H1 (cell line): ENCODE results near the gene SPAG16. TPM values are rescaled to one million over a fixed set of nuclear protein-coding genes. Genes with fewer than 3 reads are reported as not detected.
A peak's percentile ranks its signal among the peaks of the same experiment; 100 is the strongest.

Source experiments
- CTCF ChIA-PET: fragments of 300-600 bp; sonication (Branson Sonifier 250); formaldehyde crosslinking; loops from one replicate; lab custom pipeline; 2021; ENCODE audit not compliant: partially characterized antibody; lab: Charles Lee
- POLR2A ChIA-PET: fragments of 300-600 bp; sonication (Branson Sonifier 250); formaldehyde crosslinking; loops from one replicate; lab custom pipeline; 2021; ENCODE audit warnings: inconsistent platforms; ENCODE audit not compliant: partially characterized antibody; lab: Charles Lee
- DNase-seq, 2 experiments: peaks; one replicate each; pipeline versions ENCODE4 v3.0.0 to v3.0.0-alpha.2; 2010 to 2022; ENCODE audit warnings: low spot score in 2 of 2, low read depth in 1 of 2, mixed read lengths in 1 of 2
- FAIRE-seq: peaks from 2 replicates; lab custom pipeline; 2011; peaks lifted over from hg19 to GRCh38; lab: Jason Lieb, UNC
- H2AFZ ChIP-seq: 2 replicates; pipeline ENCODE4 v1.8.1; 2012; ENCODE audit warnings: low read length, inconsistent platforms
- H2AK5ac ChIP-seq: 2 replicates; pipeline ENCODE4 v1.6.1; 2013; ENCODE audit warnings: low read depth, low read length
- H2BK120ac ChIP-seq: replicated peaks from 2 replicates; pipeline ENCODE3; 2013; ENCODE audit warnings: low read depth, low read length, inconsistent platforms
- H2BK12ac ChIP-seq: 2 replicates; pipeline ENCODE4 v1.6.1; 2013; ENCODE audit warnings: low read depth, low read length
- H2BK15ac ChIP-seq: 2 replicates; pipeline ENCODE4 v1.6.1; 2013; ENCODE audit warnings: low read length
- H2BK20ac ChIP-seq: 2 replicates; pipeline ENCODE4 v1.6.1; 2013; ENCODE audit warnings: low read length
- H2BK5ac ChIP-seq: 2 replicates; pipeline ENCODE4 v1.6.1; 2013; ENCODE audit warnings: low read depth, low read length
- H3K14ac ChIP-seq: 2 replicates; pipeline ENCODE4 v1.6.1; 2013; ENCODE audit warnings: inconsistent platforms; ENCODE audit not compliant: insufficient read length
- H3K18ac ChIP-seq: 2 replicates; pipeline ENCODE4 v1.6.1; 2013; ENCODE audit warnings: low read length; ENCODE audit errors: extremely low read depth
- H3K23ac ChIP-seq: 2 replicates; pipeline ENCODE4 v1.6.1; 2013; ENCODE audit warnings: inconsistent platforms; ENCODE audit not compliant: insufficient read length
- H3K23me2 ChIP-seq: 2 replicates; pipeline ENCODE4 v1.6.1; 2013; ENCODE audit warnings: low read depth, low read length
- H3K27ac ChIP-seq: 2 replicates; pipeline ENCODE4 v1.6.1; 2011; ENCODE audit warnings: low read depth, low read length, inconsistent platforms
- H3K27me3 ChIP-seq, 4 experiments: replicated peaks in 1 of 4; 1 replicate in 1 of 4; 2 replicates in 3 of 4; pipeline versions ENCODE4 v1.6.1 to v1.8.1; 2011 to 2013; ENCODE audit warnings: low read length in 3 of 4, mild to moderate bottlenecking in 3 of 4, inconsistent platforms in 2 of 4, mixed read lengths in 2 of 4, moderate library complexity in 1 of 4; ENCODE audit not compliant: control insufficient read depth in 3 of 4, insufficient read depth in 3 of 4; ENCODE audit errors: extremely low read depth in 1 of 4
- H3K36me3 ChIP-seq, 4 experiments: 2 replicates each; pipeline versions ENCODE4 v1.6.1 to v1.8.1; 2011 to 2013; ENCODE audit warnings: mild to moderate bottlenecking in 4 of 4, low read length in 3 of 4, moderate library complexity in 2 of 4, control low read depth in 1 of 4, inconsistent platforms in 1 of 4; ENCODE audit not compliant: insufficient read depth in 4 of 4, control insufficient read depth in 2 of 4
- H3K4ac ChIP-seq: replicated peaks from 2 replicates; pipeline ENCODE3; 2013; ENCODE audit warnings: low read length, low read depth, mixed read lengths, inconsistent platforms; ENCODE audit not compliant: insufficient read length
- H3K4me1 ChIP-seq, 4 experiments: replicated peaks in 1 of 4; 1 replicate in 1 of 4; 2 replicates in 3 of 4; pipeline versions ENCODE4 v1.6.1 to v1.8.1; 2011 to 2013; ENCODE audit warnings: low read length in 3 of 4, inconsistent platforms in 2 of 4, mixed read lengths in 1 of 4; ENCODE audit not compliant: insufficient read depth in 4 of 4, control insufficient read depth in 3 of 4
- H3K4me2 ChIP-seq, 2 experiments: 2 replicates each; pipeline versions ENCODE4 v1.6.1 to v1.8.1; 2011 to 2013; ENCODE audit warnings: low read depth in 2 of 2, low read length in 2 of 2, control low read depth in 1 of 2, inconsistent platforms in 1 of 2, mild to moderate bottlenecking in 1 of 2; ENCODE audit not compliant: insufficient read depth in 1 of 2
- H3K4me3 ChIP-seq, 4 experiments: fragments of 200-600, 300-600 bp in 1 of 4; sonication (generic), shearing (Covaris generic), sonication (Bioruptor Twin) in 1 of 4; 2 replicates each; pipeline versions ENCODE4 v1.5.1 to v1.8.1; 2011 to 2016; ENCODE audit warnings: low read length in 4 of 4, low read depth in 3 of 4, control low read depth in 2 of 4, inconsistent platforms in 2 of 4, mild to moderate bottlenecking in 2 of 4, mixed read lengths in 1 of 4, moderate library complexity in 1 of 4; ENCODE audit not compliant: insufficient read depth in 2 of 4; ENCODE audit errors: extremely low read depth in 1 of 4
- H3K56ac ChIP-seq: replicated peaks from 2 replicates; pipeline ENCODE3; 2013; ENCODE audit warnings: low read depth, mild to moderate bottlenecking, mixed read lengths, low read length, inconsistent platforms; ENCODE audit not compliant: insufficient read length
- H3K79me1 ChIP-seq: 2 replicates; pipeline ENCODE4 v1.6.1; 2013; ENCODE audit warnings: low read depth, low read length, control low read depth
- H3K79me2 ChIP-seq, 2 experiments: 2 replicates each; pipeline versions ENCODE4 v1.6.1 to v1.8.1; 2012 to 2013; ENCODE audit warnings: low read length in 2 of 2, mild to moderate bottlenecking in 2 of 2, inconsistent platforms in 1 of 2; ENCODE audit not compliant: insufficient read depth in 2 of 2, control insufficient read depth in 1 of 2
- H3K9ac ChIP-seq, 4 experiments: replicated peaks in 1 of 4; 1 replicate in 1 of 4; 2 replicates in 3 of 4; pipeline versions ENCODE4 v1.6.1 to v1.8.1; 2011 to 2013; ENCODE audit warnings: low read depth in 3 of 4, low read length in 3 of 4, control low read depth in 2 of 4, mild to moderate bottlenecking in 2 of 4, moderate library complexity in 2 of 4, inconsistent platforms in 1 of 4; ENCODE audit errors: extremely low read depth in 1 of 4
- H3K9me3 ChIP-seq, 2 experiments: 2 replicates each; pipeline versions ENCODE4 v1.6.1 to v1.8.1; 2012 to 2013; ENCODE audit warnings: mild to moderate bottlenecking in 2 of 2, moderate library complexity in 2 of 2, control low read depth in 1 of 2, inconsistent platforms in 1 of 2, low read depth in 1 of 2, low read length in 1 of 2, mixed read lengths in 1 of 2; ENCODE audit not compliant: insufficient read depth in 2 of 2
- H4K20me1 ChIP-seq, 2 experiments: replicated peaks in 1 of 2; 2 replicates each; pipeline versions ENCODE3 to v1.8.1; 2011 to 2013; ENCODE audit warnings: inconsistent platforms in 2 of 2, low read length in 2 of 2, mild to moderate bottlenecking in 1 of 2; ENCODE audit not compliant: insufficient read depth in 2 of 2, control insufficient read depth in 1 of 2
- H4K5ac ChIP-seq: 2 replicates; pipeline ENCODE4 v1.6.1; 2013; ENCODE audit warnings: low read length, low read depth, mixed read lengths, inconsistent platforms; ENCODE audit not compliant: insufficient read length
- H4K8ac ChIP-seq: 2 replicates; pipeline ENCODE4 v1.8.0; 2013; ENCODE audit warnings: mild to moderate bottlenecking, moderate library complexity, low read length, inconsistent platforms; ENCODE audit not compliant: insufficient read depth; ENCODE audit errors: extremely low read depth
- H4K91ac ChIP-seq: replicated peaks from 2 replicates; pipeline ENCODE3; 2013; ENCODE audit warnings: low read length, mixed read lengths, inconsistent platforms; ENCODE audit not compliant: insufficient read length
- ATF2 ChIP-seq: IDR thresholded peaks from 2 replicates; pipeline ENCODE4 v1.6.1; 2012; ENCODE audit warnings: low read length, inconsistent platforms
- BACH1 ChIP-seq: IDR thresholded peaks from 2 replicates; pipeline ENCODE4 v1.6.1; 2012; ENCODE audit warnings: low read length, improper control_type of control experiment
- BCL11A ChIP-seq, 2 experiments: IDR thresholded peaks; one replicate each; pipeline ENCODE4 v1.6.1; 2011; ENCODE audit warnings: low read depth in 2 of 2, low read length in 2 of 2, mild to moderate bottlenecking in 2 of 2
- CHD1 ChIP-seq: IDR thresholded peaks from 2 replicates; pipeline ENCODE4 v1.6.1; 2012; ENCODE audit warnings: low read depth, low read length, improper control_type of control experiment
- EGR1 ChIP-seq: IDR thresholded peaks from 2 replicates; pipeline ENCODE4 v1.6.1; 2011; ENCODE audit warnings: low read depth, low read length, borderline replicate concordance
- EZH2 ChIP-seq: fragments of 200-600 bp; sonication (generic); IDR thresholded peaks from 2 replicates; pipeline ENCODE4 v1.7.1; 2012; ENCODE audit warnings: low read depth, mild to moderate bottlenecking, moderate library complexity, low read length, inconsistent platforms; ENCODE audit not compliant: severe bottlenecking
- HDAC6 ChIP-seq: IDR thresholded peaks from one replicate; pipeline ENCODE4 v1.7.1; 2012; ENCODE audit warnings: low read depth, mild to moderate bottlenecking, inconsistent platforms, low read length, moderate library complexity
- JUN ChIP-seq: IDR thresholded peaks from 2 replicates; pipeline ENCODE4 v1.6.1; 2011; ENCODE audit warnings: low read depth, mild to moderate bottlenecking, improper control_type of control experiment, low read length
- RNF2 ChIP-seq: fragments of 200-900, 300-1000 bp; sonication (generic); IDR thresholded peaks from 2 replicates; pipeline ENCODE4 v1.7.1; 2016; ENCODE audit warnings: borderline replicate concordance, low read depth, mild to moderate bottlenecking, antibody characterized with exemption, low read length; ENCODE audit not compliant: poor library complexity, severe bottlenecking; ENCODE audit errors: missing control alignments
- SIRT6 ChIP-seq: IDR thresholded peaks from one replicate; pipeline ENCODE4 v1.7.1; 2012; ENCODE audit warnings: low read length, inconsistent platforms
- SP1 ChIP-seq: IDR thresholded peaks from 2 replicates; pipeline ENCODE4 v1.6.1; 2011; ENCODE audit warnings: low read depth, low read length
- SP2 ChIP-seq: IDR thresholded peaks from 2 replicates; pipeline ENCODE4 v1.6.1; 2012; ENCODE audit warnings: mild to moderate bottlenecking, low read length, inconsistent platforms
- TAF1 ChIP-seq: IDR thresholded peaks from 2 replicates; pipeline ENCODE4 v1.6.1; 2011; ENCODE audit warnings: mild to moderate bottlenecking, low read depth, low read length
- YY1 ChIP-seq: IDR thresholded peaks from 2 replicates; pipeline ENCODE4 v1.6.1; 2011; ENCODE audit warnings: low read depth, mild to moderate bottlenecking, low read length
- WGBS, 2 experiments: shearing (Covaris generic) in 1 of 2; methylation state at CpG; one replicate each; pipeline versions ENCODE4 v1.1.6 to v1.1.7; 2013 to 2015; ENCODE audit warnings: low lambda C conversion rate in 2 of 2, mixed read lengths in 2 of 2, inconsistent platforms in 1 of 2, low coverage in 1 of 2, missing lambda C conversion rate in 1 of 2; ENCODE audit not compliant: insufficient replicate concordance in 2 of 2, insufficient coverage in 1 of 2, insufficient read length in 1 of 2; ENCODE audit errors: extremely low coverage in 1 of 2, missing lambda C conversion rate in 1 of 2; 5-methylcytosine and 5-hydroxymethylcytosine counted together
- polyA plus RNA-seq, 7 experiments: library from polyadenylated mRNA; depleted of rRNA in 3 of 7; stranded (reverse) in 5 of 7; unstranded in 2 of 7; fragments of >200 nt in 5 of 7; fragments of 200-250 nt in 2 of 7; gene quantifications; 1 replicate in 5 of 7; 2 replicates in 1 of 7; 4 replicates in 1 of 7; pipeline versions ENCODE4 v1.2.1 to v1.2.3, GENCODE V29; 2011 to 2013; ENCODE audit warnings: missing spikeins in 2 of 7, mixed read lengths in 2 of 7
- total RNA-seq: library from RNA; stranded (reverse); fragmentation: NEBNext Ultra II Directional; extraction: Animal tissue kit (Norgen Biotek cat#: 25700); gene quantifications from 2 replicates; pipeline ENCODE4 v1.2.1, GENCODE V29; 2021

Gene SPAG16
- total and polyA plus RNA-seq, 2 of the 8 experiments (the other 6 are each of a cell fraction or from before 2014, with no cell fraction given) = 6.0 to 14.9 TPM

GRCh38 chr2:213296270-213296669 is 12.0 kb downstream of the SPAG16 start:
- no peak overlapping the region for H2AFZ ChIP-seq
- no peak overlapping the region for H3K4me3 ChIP-seq
- H3K27ac ChIP-seq = no peak overlapping the region
- H4K5ac ChIP-seq = no peak overlapping the region
- H3K18ac ChIP-seq = no peak overlapping the region
- H3K27me3 ChIP-seq = no peaks in the 10 kb centered on the region
- H3K4me2 ChIP-seq = no peak overlapping the region
- no peaks in the 10 kb centered on the region for H4K20me1 ChIP-seq
- no peak overlapping the region for H3K4ac ChIP-seq
- H3K9ac ChIP-seq = 0 out of 7 replicates have a peak overlapping the region, but pooled peaks of 1 of the 4 experiments have one; percentile 5
- FAIRE-seq (no peak), DNase-seq (no peak)
- ChIA-PET CTCF (interaction anchor here (0.7 kb wide), 1 partner anchor 266 kb away, joined by 3 read pairs; no protein-coding TSS in a partner anchor), POLR2A (no interaction called here)
- H3K36me3 ChIP-seq = peaks cover 0 to 7% (median 2%) of the 10 kb centered on the region in 4 experiments; a peak in 2 of 8 replicates
- no peak overlapping the region for H2BK15ac ChIP-seq
- no peak overlapping the region for H4K91ac ChIP-seq
- H3K79me1 ChIP-seq = no peaks in the 10 kb centered on the region; the same call in none of the 2 replicates
- no peak overlapping the region for H3K23ac ChIP-seq
- 92% methylated on average over 5 of the region's 5 CpGs; no CpG with 5 or more reads in 1 of the 2 experiments for WGBS, 2 experiments
- H3K79me2 ChIP-seq = no peaks in the 10 kb centered on the region
- no peak overlapping the region for H3K14ac ChIP-seq
- no peak overlapping the region for H2BK120ac ChIP-seq
- no peaks in the 10 kb centered on the region for H3K23me2 ChIP-seq
- H2BK20ac ChIP-seq = no peak overlapping the region
- no peak overlapping the region for H2AK5ac ChIP-seq
- H2BK12ac ChIP-seq = no peak overlapping the region
- no peak overlapping the region for H2BK5ac ChIP-seq
- H3K56ac ChIP-seq = no peak overlapping the region
- no peaks in the 10 kb centered on the region for H3K9me3 ChIP-seq
- no peak overlapping the region for H4K8ac ChIP-seq
- no peaks in the 10 kb centered on the region for H3K4me1 ChIP-seq
- TF ChIP-seq SP1 (no peak), RNF2 (no peak), HDAC6 (no peak), TAF1 (no peak), YY1 (no peak), CHD1 (no peak), JUN (no peak), SP2 (no peak), EZH2 (no peak), BACH1 (no peak), SIRT6 (no peak), ATF2 (no peak), BCL11A (IDR thresholded peaks at IDR 0.05; ENCODE audit: low read depth in 2 of 2, low read length in 2 of 2) (no peak), EGR1 (no peak)
